ENCODE measurements around the gene C1orf226. TPM values are rescaled to one million over a fixed set of nuclear protein-coding genes. Genes with fewer than 3 reads are reported as not detected.

Gene C1orf226
- total RNA-seq, 1 donor from 2014 or later: 5.8 TPM

- ATAC-seq (no peak), DNase-seq (no peak)
- intact Hi-C loops (cut with micrococcal nuclease): no loop called here
These were observed 17.7 kb upstream of the C1orf226 start for GRCh38 chr1:162363823-162364222.

- DNase-seq (no peak), ATAC-seq (no peak)
- intact Hi-C loops (cut with micrococcal nuclease): no loop called here
These were observed 17.0 kb upstream of the C1orf226 start for GRCh38 chr1:162364498-162364897.

GRCh38 chr1:162365284-162366020 lies 16.1 kb upstream of the C1orf226 start:
- no peak for DNase-seq
- ATAC-seq: no peak
- intact Hi-C loops (cut with micrococcal nuclease): no loop called here

- DNase-seq (no peak), ATAC-seq (no peak)
- intact Hi-C loops (cut with micrococcal nuclease): no loop called here
These were observed 15.4 kb upstream of the C1orf226 start for GRCh38 chr1:162366149-162366548.

GRCh38 chr1:162366671-162367070 lies 14.9 kb upstream of the C1orf226 start:
- intact Hi-C loops (cut with micrococcal nuclease): no loop called here
- ATAC-seq: peak; percentile 25
- no peak for DNase-seq

GRCh38 chr1:162367073-162367472 lies 14.5 kb upstream of the C1orf226 start:
- peak; percentile 57 for ATAC-seq
- intact Hi-C loops (cut with micrococcal nuclease): no loop called here
- DNase-seq: peak; percentile 36

GRCh38 chr1:162367772-162368171 lies 13.8 kb upstream of the C1orf226 start:
- intact Hi-C loops (cut with micrococcal nuclease): no loop called here
- no peak for DNase-seq
- ATAC-seq: no peak

- DNase-seq (no peak), ATAC-seq (no peak)
- intact Hi-C loops (cut with micrococcal nuclease): no loop called here
These were observed 13.1 kb upstream of the C1orf226 start for GRCh38 chr1:162368451-162368850.

- DNase-seq (no peak), ATAC-seq (no peak)
- intact Hi-C loops (cut with micrococcal nuclease): no loop called here
These were observed 12.0 kb upstream of the C1orf226 start for GRCh38 chr1:162369571-162369970.

GRCh38 chr1:162370161-162370560 lies 11.4 kb upstream of the C1orf226 start:
- DNase-seq (no peak), ATAC-seq (no peak)
- intact Hi-C loops (cut with micrococcal nuclease): no loop called here

GRCh38 chr1:162370721-162371120 lies 10.8 kb upstream of the C1orf226 start:
- intact Hi-C loops (cut with micrococcal nuclease): no loop called here
- DNase-seq: no peak
- ATAC-seq: no peak

- ATAC-seq (no peak), DNase-seq (no peak)
- intact Hi-C loops (cut with micrococcal nuclease): no loop called here
These were observed 9.9 kb upstream of the C1orf226 start for GRCh38 chr1:162371611-162372010.

- intact Hi-C loops (cut with micrococcal nuclease): no loop called here
- DNase-seq (no peak), ATAC-seq (peak; percentile 45)
These were observed 9.1 kb upstream of the C1orf226 start for GRCh38 chr1:162372159-162373071.

- ATAC-seq (no peak), DNase-seq (no peak)
- intact Hi-C loops (cut with micrococcal nuclease): no loop called here
These were observed 8.5 kb upstream of the C1orf226 start for GRCh38 chr1:162373072-162373427.

- intact Hi-C loops (cut with micrococcal nuclease): no loop called here
- no peak for ATAC-seq
- no peak for DNase-seq
These were observed 7.8 kb upstream of the C1orf226 start for GRCh38 chr1:162373541-162374260.

- intact Hi-C loops (cut with micrococcal nuclease): no loop called here
- DNase-seq (no peak), ATAC-seq (no peak)
These were observed 7.1 kb upstream of the C1orf226 start for GRCh38 chr1:162374406-162374805.

- no peak for DNase-seq
- intact Hi-C loops (cut with micrococcal nuclease): no loop called here
- ATAC-seq: no peak
These were observed 6.1 kb upstream of the C1orf226 start for GRCh38 chr1:162375463-162375862.

- intact Hi-C loops (cut with micrococcal nuclease): no loop called here
- ATAC-seq (no peak), DNase-seq (no peak)
These were observed 4.8 kb upstream of the C1orf226 start, which contains the start of gene SPATA46 for GRCh38 chr1:162376691-162377090. TSS of gene SPATA46 (minus strand) at chr1:162376854. CDS start at chr1:162376790, 64 bp downstream.

GRCh38 chr1:162380061-162380846 lies 1.3 kb upstream of the C1orf226 start:
- ATAC-seq (no peak), DNase-seq (no peak)
- intact Hi-C loops (cut with micrococcal nuclease): no loop called here

Data from left ventricle myocardium superior (tissue), 1 donor.